GM12878 (cell line): Measurements from ENCODE around the gene VTN. TPM values are rescaled to one million over a fixed set of nuclear protein-coding genes. Genes with fewer than 3 reads are reported as not detected.

ENCODE experiments used
- ASH2L ChIP-seq: fragments of 300-600, 200-600 bp; sonication (generic); IDR thresholded peaks from 2 replicates; pipeline ENCODE4 v1.6.1; 2017; ENCODE audit warnings: low read depth, mild to moderate bottlenecking, borderline replicate concordance
- BRCA1 ChIP-seq: IDR thresholded peaks from 2 replicates; pipeline ENCODE4 v1.6.1; 2011; ENCODE audit warnings: low read depth, low read length, improper control_type of control experiment
- CREB1 ChIP-seq: IDR thresholded peaks from 2 replicates; pipeline ENCODE4 v1.6.1; 2012; ENCODE audit warnings: low read depth, mild to moderate bottlenecking, inconsistent platforms
- CREM ChIP-seq: IDR thresholded peaks from 2 replicates; pipeline ENCODE4 v1.6.1; 2014; ENCODE audit warnings: antibody characterized with exemption, low read depth
- CUX1 ChIP-seq: IDR thresholded peaks from 2 replicates; pipeline ENCODE4 v1.6.1; 2012; ENCODE audit warnings: improper control_type of control experiment, low read depth, low read length; ENCODE audit not compliant: insufficient replicate concordance
- EED ChIP-seq: sonication (generic); IDR thresholded peaks from 2 replicates; pipeline ENCODE4 v1.6.1; 2016; ENCODE audit warnings: antibody characterized with exemption, low read depth
- EP300 ChIP-seq, 2 experiments: fragments of 150-350 bp in 1 of 2; IDR thresholded peaks; 2 replicates each; pipeline ENCODE4 v1.6.1; 2011 to 2012; ENCODE audit warnings: low read depth in 2 of 2, low read length in 2 of 2, borderline replicate concordance in 1 of 2, improper control_type of control experiment in 1 of 2, inconsistent platforms in 1 of 2; ENCODE audit not compliant: control insufficient read depth in 1 of 2
- HDGF ChIP-seq: fragments of 450-650 bp; IDR thresholded peaks from 2 replicates; pipeline ENCODE4 v1.6.1; 2016; ENCODE audit warnings: antibody characterized with exemption
- KLF5 ChIP-seq: fragments of 450-650 bp; IDR thresholded peaks from 2 replicates; pipeline ENCODE4 v1.6.1; 2014; ENCODE audit warnings: mild to moderate bottlenecking; ENCODE audit not compliant: partially characterized antibody
- NBN ChIP-seq: fragments of 450-650 bp; IDR thresholded peaks from 2 replicates; pipeline ENCODE4 v1.6.1; 2016
- NFXL1 ChIP-seq: fragments of 450-650 bp; IDR thresholded peaks from 2 replicates; pipeline ENCODE4 v1.6.1; 2017; ENCODE audit warnings: antibody characterized with exemption, mild to moderate bottlenecking, borderline replicate concordance
- NFYB ChIP-seq: IDR thresholded peaks from 2 replicates; pipeline ENCODE4 v1.6.1; 2011; ENCODE audit warnings: low read depth, mild to moderate bottlenecking, low read length, improper control_type of control experiment, moderate library complexity; ENCODE audit not compliant: insufficient read depth
- RCOR1 ChIP-seq: conservative IDR thresholded peaks from 2 replicates; pipeline ENCODE4 v1.6.1; 2012; ENCODE audit warnings: low read depth, low read length, improper control_type of control experiment
- RELA ChIP-seq: fragments of 450-650 bp; IDR thresholded peaks from 2 replicates; pipeline ENCODE4 v1.8.0; 2014; ENCODE audit warnings: borderline replicate concordance; ENCODE audit not compliant: partially characterized antibody
- RELB ChIP-seq: fragments of 450-650 bp; IDR thresholded peaks from 2 replicates; pipeline ENCODE4 v1.6.1; 2017; ENCODE audit warnings: low read depth, mild to moderate bottlenecking, moderate library complexity
- TAF1 ChIP-seq: IDR thresholded peaks from 2 replicates; pipeline ENCODE4 v1.6.1; 2011; ENCODE audit warnings: mild to moderate bottlenecking, low read depth, low read length, borderline replicate concordance
- TBL1XR1 ChIP-seq: IDR thresholded peaks from 2 replicates; pipeline ENCODE4 v1.6.1; 2012; ENCODE audit warnings: low read depth, low read length, improper control_type of control experiment
- TCF12 ChIP-seq: IDR thresholded peaks from 2 replicates; pipeline ENCODE4 v1.6.1; 2011; ENCODE audit warnings: low read depth, mild to moderate bottlenecking, low read length
- YBX1 ChIP-seq: fragments of 450-650 bp; IDR thresholded peaks from 2 replicates; pipeline ENCODE4 v1.6.1; 2016; ENCODE audit warnings: antibody characterized with exemption
- YY1 ChIP-seq: IDR thresholded peaks from 2 replicates; pipeline ENCODE4 v1.6.1; 2011; ENCODE audit warnings: low read depth, mild to moderate bottlenecking, low read length
- ZBED1 ChIP-seq: IDR thresholded peaks from 2 replicates; pipeline ENCODE4 v1.6.1; 2016; ENCODE audit warnings: borderline replicate concordance
- ZNF384 ChIP-seq: IDR thresholded peaks from 2 replicates; pipeline ENCODE4 v1.6.1; 2012; ENCODE audit warnings: low read depth, mild to moderate bottlenecking, low read length, improper control_type of control experiment, borderline replicate concordance
- polyA plus RNA-seq, 11 experiments: library from polyadenylated mRNA; depleted of rRNA in 4 of 11; unstranded in 6 of 11; stranded (reverse) in 5 of 11; fragments of >200 nt; fragmentation: Nextera tagmentation in 4 of 11; fragmentation: Illumina TruSeq in 1 of 11; extraction: Ambion mirVana in 4 of 11; extraction: Trizol in 1 of 11; gene quantifications; 1 replicate in 1 of 11; 2 replicates in 10 of 11; pipeline versions ENCODE4 v1.2.1 to v1.2.3, GENCODE V29; 2011 to 2016; ENCODE audit warnings: inconsistent platforms in 2 of 11, missing spikeins in 2 of 11, low read depth in 1 of 11
- total RNA-seq, 4 experiments: library from RNA; depleted of rRNA in 3 of 4; stranded (reverse); fragments of >200 nt in 3 of 4; fragmentation: Illumina TruSeq in 1 of 4; extraction: Trizol in 1 of 4; gene quantifications; 2 replicates each; pipeline versions ENCODE4 v1.2.1 to v1.2.3, GENCODE V29; 2013 to 2021
- TF ChIP-seq, protein P1 (sequence below): IDR thresholded peaks from 2 replicates; pipeline ENCODE4 v1.6.1; 2011; ENCODE audit warnings: borderline replicate concordance, low read depth, mild to moderate bottlenecking, moderate library complexity, low read length; ENCODE audit not compliant: insufficient read depth, poor library complexity, severe bottlenecking

Gene VTN
- total and polyA plus RNA-seq, 10 of the 15 experiments (the other 5 are each of a cell fraction or from before 2014, with no cell fraction given) = 0.04 to 1.3 (median 0.13) TPM; not detected in 5

DNA sequence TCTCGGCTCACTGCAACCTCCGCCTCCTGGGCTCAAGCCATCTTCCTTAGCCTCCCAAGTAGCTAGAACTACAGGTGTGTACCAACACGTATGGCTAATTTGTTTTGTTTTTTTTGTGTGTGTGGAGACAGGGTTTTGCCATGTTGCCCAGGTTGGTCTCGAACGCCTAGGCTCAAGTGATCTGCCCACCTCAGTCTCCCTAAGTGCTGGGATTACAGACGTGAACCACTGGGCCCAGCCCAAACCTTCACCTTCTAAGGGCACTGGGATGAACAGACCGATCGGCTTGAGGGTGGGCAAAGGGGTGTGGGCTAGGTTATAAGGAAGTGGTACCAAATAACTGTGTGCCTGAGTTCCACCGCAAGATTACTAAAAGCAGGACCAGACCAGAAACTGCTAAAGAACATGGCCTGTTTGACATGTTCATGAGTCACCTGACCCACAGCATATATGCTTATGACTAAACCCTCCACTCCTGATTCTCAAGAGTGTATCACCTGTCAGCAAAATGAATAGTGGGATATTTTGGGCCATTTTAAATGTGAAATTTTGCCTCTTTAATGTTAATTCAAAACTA, 43.0 kb downstream of the VTN start (continued):
- TF ChIP-seq CREM (peak; percentile 50; the same call in 1 of the 2 replicates), KLF5 (no peak), ZNF384 (no peak), ASH2L (no peak), CREB1 (no peak), HDGF (0 out of 2 replicates have a peak, but pooled peaks have one; percentile 31), TBL1XR1 (no peak), ZBED1 (no peak), BRCA1 (no peak), EP300 (IDR thresholded peaks at IDR 0.05; ENCODE audit: borderline replicate concordance in 1 of 2, control insufficient read depth in 1 of 2, low read depth in 2 of 2, low read length in 2 of 2) (peak; percentile 62 to 70; a peak in 2 of 4 replicates), TCF12 (0 out of 2 replicates have a peak, but pooled peaks have one; percentile 27), CUX1 (no peak), TAF1 (no peak), RCOR1 (no peak), RELB (no peak), EED (0 out of 2 replicates have a peak, but pooled peaks have one; percentile 30), RELA (no peak), YY1 (no peak), NBN (no peak), NFXL1 (no peak), NFYB (no peak), YBX1 (no peak)
- TF ChIP-seq, protein P1, sequence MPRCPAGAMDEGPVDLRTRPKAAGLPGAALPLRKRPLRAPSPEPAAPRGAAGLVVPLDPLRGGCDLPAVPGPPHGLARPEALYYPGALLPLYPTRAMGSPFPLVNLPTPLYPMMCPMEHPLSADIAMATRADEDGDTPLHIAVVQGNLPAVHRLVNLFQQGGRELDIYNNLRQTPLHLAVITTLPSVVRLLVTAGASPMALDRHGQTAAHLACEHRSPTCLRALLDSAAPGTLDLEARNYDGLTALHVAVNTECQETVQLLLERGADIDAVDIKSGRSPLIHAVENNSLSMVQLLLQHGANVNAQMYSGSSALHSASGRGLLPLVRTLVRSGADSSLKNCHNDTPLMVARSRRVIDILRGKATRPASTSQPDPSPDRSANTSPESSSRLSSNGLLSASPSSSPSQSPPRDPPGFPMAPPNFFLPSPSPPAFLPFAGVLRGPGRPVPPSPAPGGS = no peak
